Gastrocnemius medialis (tissue), 4 donors: ENCODE data around the gene COL6A2. TPM values are rescaled to one million over a fixed set of nuclear protein-coding genes. Genes with fewer than 3 reads are reported as not detected.
A peak's percentile ranks its signal among the peaks of the same experiment; 100 is the strongest.

Experiments
- ATAC-seq, 2 donors: fragments of 150-250 bp; one replicate each; pipeline ENCODE4 v1.9.1; 2016
- DNase-seq, 2 donors: peaks; one replicate each; pipeline ENCODE4 v3.0.0-alpha.2; 2019
- H3K27ac ChIP-seq, 4 donors: fragments of 200-600 bp; sonication (generic); 1 replicate in 1 of 4; 2 replicates in 3 of 4; pipeline ENCODE4 v1.5.1; 2016 to 2018; ENCODE audit warnings: mild to moderate bottlenecking in 2 of 4, moderate library complexity in 1 of 4
- H3K27me3 ChIP-seq, 3 donors: fragments of 200-600 bp; sonication (generic) in 2 of 3; 1 replicate in 1 of 3; 2 replicates in 2 of 3; pipeline versions ENCODE4 v1.5.1 to v1.6.0; 2016 to 2019; ENCODE audit warnings: mild to moderate bottlenecking in 1 of 3, moderate library complexity in 1 of 3
- H3K36me3 ChIP-seq, 2 donors: fragments of 200-600 bp; sonication (generic) in 1 of 2; one replicate each; pipeline ENCODE4 v1.5.1; 2017 to 2018
- H3K4me1 ChIP-seq, 2 donors: fragments of 200-600 bp; sonication (generic) in 1 of 2; one replicate each; pipeline ENCODE4 v1.5.1; 2016 to 2017; ENCODE audit warnings: mild to moderate bottlenecking in 2 of 2
- H3K4me3 ChIP-seq, 4 donors: fragments of 200-600 bp; sonication (generic) in 3 of 4; 1 replicate in 1 of 4; 2 replicates in 3 of 4; pipeline ENCODE4 v1.5.1; 2016 to 2019; ENCODE audit warnings: mild to moderate bottlenecking in 2 of 4
- H3K9me3 ChIP-seq, 3 donors: fragments of 200-600 bp; sonication (generic) in 2 of 3; 1 replicate in 1 of 3; 2 replicates in 2 of 3; pipeline ENCODE4 v1.5.1; 2016 to 2019
- CTCF ChIP-seq, 5 experiments: fragments of 450-650 bp in 3 of 5; fragments of 200-600 bp in 2 of 5; sonication (generic) in 2 of 5; IDR thresholded peaks in 4 of 5; conservative IDR thresholded peaks in 1 of 5; 1 replicate in 4 of 5; 2 replicates in 1 of 5; pipeline ENCODE4 v1.5.1; 2016 to 2019; ENCODE audit warnings: antibody characterized with exemption in 5 of 5, mild to moderate bottlenecking in 3 of 5, moderate library complexity in 3 of 5
- POLR2A ChIP-seq, 2 donors: fragments of 450-650 bp; IDR thresholded peaks; one replicate each; pipeline ENCODE4 v1.6.1; 2017; ENCODE audit warnings: antibody characterized with exemption in 2 of 2, mild to moderate bottlenecking in 2 of 2, moderate library complexity in 2 of 2
- in situ Hi-C, 4 donors: fragments of 200-750 bp; cut with MboI; loops; one replicate each; pipeline versions ENCODE4 v1.15.0 to v1.8.0; 2017; ENCODE audit warnings: low sequenced_read_pairs in 4 of 4
- intact Hi-C: fragments of 100-400 bp; cut with DNase I; formaldehyde crosslinking; loops from one replicate; pipeline ENCODE4 v1.15.1; 2023; ENCODE audit warnings: low total_unique reads
- total RNA-seq, 4 donors: library from RNA; depleted of rRNA; stranded (reverse); fragments of >200 nt; gene quantifications; one replicate each; pipeline versions ENCODE4 v1.1.0 to v1.2.3, GENCODE V29; 2016

Gene COL6A2
- total RNA-seq, 4 donors from 2014 or later = 44.0 to 141 (median 88.4) TPM

GRCh38 chr21:46122758-46123683, 25.1 kb downstream of the COL6A2 start:
- H3K27me3 ChIP-seq = no peaks in the 10 kb centered on the region
- H3K27ac ChIP-seq = no peak overlapping the region
- DNase-seq (peak in 1 of 2 donors; percentile 6), ATAC-seq (no peak)
- intact Hi-C loops = no loop called here
- H3K4me3 ChIP-seq = no peak overlapping the region
- TF ChIP-seq POLR2A (IDR thresholded peaks at IDR 0.05) = no peak
- TF ChIP-seq CTCF (IDR thresholded peaks at IDR 0.05 in 4 of 5, conservative IDR thresholded peaks at IDR 0.05 in 1 of 5) = no peak
- H3K36me3 ChIP-seq = no peaks in the 10 kb centered on the region
- in situ Hi-C loops = loop anchor here in 2 of 4 donors (25.0 kb wide), 1 partner anchor 161 kb away; no protein-coding TSS in a partner anchor
- H3K9me3 ChIP-seq = no peaks in the 10 kb centered on the region
- H3K4me1 ChIP-seq = no peaks in the 10 kb centered on the region

- DNase-seq (peak in 1 of 2 donors; percentile 8), ATAC-seq (no peak)
- Histone ChIP-seq H3K4me1 (no peaks in the 10 kb centered on the region), H3K27me3 (no peaks in the 10 kb centered on the region), H3K4me3 (no peak overlapping the region), H3K27ac (no peak overlapping the region), H3K9me3 (no peaks in the 10 kb centered on the region), H3K36me3 (no peaks in the 10 kb centered on the region)
- TF ChIP-seq POLR2A (IDR thresholded peaks at IDR 0.05) (no peak), CTCF (IDR thresholded peaks at IDR 0.05 in 4 of 5, conservative IDR thresholded peaks at IDR 0.05 in 1 of 5) (no peak)
- intact Hi-C loops = no loop called here
- in situ Hi-C loops = loop anchor here in 2 of 4 donors (25.0 kb wide), 1 partner anchor 162 kb away; no protein-coding TSS in a partner anchor
Measured at GRCh38 chr21:46124083-46124925, 26.4 kb downstream of the COL6A2 start.

GRCh38 chr21:46124926-46125845, 27.3 kb downstream of the COL6A2 start:
- no peak overlapping the region for H3K27ac ChIP-seq
- DNase-seq = peak in 1 of 2 donors; percentile 10
- H3K4me1 ChIP-seq = no peaks in the 10 kb centered on the region
- H3K9me3 ChIP-seq = no peaks in the 10 kb centered on the region
- no peak for ATAC-seq
- H3K27me3 ChIP-seq = no peaks in the 10 kb centered on the region
- TF ChIP-seq POLR2A (IDR thresholded peaks at IDR 0.05) = no peak
- no peak for TF ChIP-seq CTCF (IDR thresholded peaks at IDR 0.05 in 4 of 5, conservative IDR thresholded peaks at IDR 0.05 in 1 of 5)
- intact Hi-C loops (no loop called here), in situ Hi-C loops (loop anchor here in 2 of 4 donors (25.0 kb wide), 1 partner anchor 163 kb away; no protein-coding TSS in a partner anchor)
- H3K4me3 ChIP-seq = no peak overlapping the region
- H3K36me3 ChIP-seq = no peaks in the 10 kb centered on the region

- intact Hi-C loops (no loop called here), in situ Hi-C loops (no loop called here)
Measured at GRCh38 chr21:46125846-46126301, 28.0 kb downstream of the COL6A2 start.

More at GRCh38 chr21:46125846-46126301, 28.0 kb downstream of the COL6A2 start:
- H3K36me3 ChIP-seq = no peaks in the 10 kb centered on the region
- no peaks in the 10 kb centered on the region for H3K4me1 ChIP-seq
- no peak overlapping the region for H3K4me3 ChIP-seq
- TF ChIP-seq POLR2A (IDR thresholded peaks at IDR 0.05) (no peak), CTCF (IDR thresholded peaks at IDR 0.05 in 4 of 5, conservative IDR thresholded peaks at IDR 0.05 in 1 of 5) (no peak)
- ATAC-seq (no peak), DNase-seq (peak in 1 of 2 donors; percentile 8)
- no peaks in the 10 kb centered on the region for H3K27me3 ChIP-seq
- no peak overlapping the region for H3K27ac ChIP-seq
- H3K9me3 ChIP-seq = no peaks in the 10 kb centered on the region
